Calu3 (cell line): ENCODE data around the gene BBX. TPM values are rescaled to one million over a fixed set of nuclear protein-coding genes. Genes with fewer than 3 reads are reported as not detected.

Experiments
- BruUV-seq: library from RNA; stranded (reverse); fragments of 400-500 nt; replicated peaks from 2 replicates; lab custom pipeline; 2021; lab: Mats Ljungman, UMichigan
- CTCF ChIA-PET: fragments of 300-600 bp; sonication (Branson Sonifier 250); formaldehyde crosslinking; loops from one replicate; lab custom pipeline; 2022; ENCODE audit warnings: antibody characterized with exemption; lab: Charles Lee
- DNase-seq: peaks from one replicate; pipeline ENCODE4 v3.0.0; 2022
- H3K27ac Mint-ChIP-seq: one replicate; pipeline ENCODE4 v1.8.0; 2022; ENCODE audit warnings: mixed read lengths; ENCODE audit not compliant: unreplicated experiment
- H3K27me3 Mint-ChIP-seq: one replicate; pipeline ENCODE4 v1.8.0; 2022; ENCODE audit warnings: mixed read lengths; ENCODE audit not compliant: unreplicated experiment
- H3K36me3 Mint-ChIP-seq: one replicate; pipeline ENCODE4 v1.8.0; 2022; ENCODE audit warnings: mild to moderate bottlenecking, moderate library complexity, mixed read lengths; ENCODE audit not compliant: insufficient read depth, unreplicated experiment
- H3K4me1 Mint-ChIP-seq: one replicate; pipeline ENCODE4 v1.8.0; 2022; ENCODE audit warnings: mild to moderate bottlenecking, low read depth, mixed read lengths; ENCODE audit not compliant: unreplicated experiment
- H3K4me3 Mint-ChIP-seq: one replicate; pipeline ENCODE4 v1.8.0; 2022; ENCODE audit warnings: mild to moderate bottlenecking, low read depth, moderate library complexity, mixed read lengths; ENCODE audit not compliant: unreplicated experiment
- H3K9me3 Mint-ChIP-seq: one replicate; pipeline ENCODE4 v1.8.0; 2022; ENCODE audit warnings: low read depth, mixed read lengths; ENCODE audit not compliant: unreplicated experiment
- intact Hi-C: fragments of 100-400 bp; cut with micrococcal nuclease; formaldehyde crosslinking; loops from one replicate; pipeline ENCODE4 v1.10.0; 2022; ENCODE audit not compliant: unreplicated experiment
- total RNA-seq: library from RNA; stranded (reverse); gene quantifications from 2 replicates; pipeline ENCODE4 v1.2.3, GENCODE V29; 2022
- TF ChIP-seq, protein P1 (sequence below): fragments of 200-600 bp; IDR thresholded peaks from one replicate; pipeline ENCODE4 v1.8.0; 2022; ENCODE audit warnings: antibody characterized with exemption; ENCODE audit not compliant: unreplicated experiment

Gene BBX
- total RNA-seq, 1 experiment from 2014 or later: 66.9 TPM

DNA sequence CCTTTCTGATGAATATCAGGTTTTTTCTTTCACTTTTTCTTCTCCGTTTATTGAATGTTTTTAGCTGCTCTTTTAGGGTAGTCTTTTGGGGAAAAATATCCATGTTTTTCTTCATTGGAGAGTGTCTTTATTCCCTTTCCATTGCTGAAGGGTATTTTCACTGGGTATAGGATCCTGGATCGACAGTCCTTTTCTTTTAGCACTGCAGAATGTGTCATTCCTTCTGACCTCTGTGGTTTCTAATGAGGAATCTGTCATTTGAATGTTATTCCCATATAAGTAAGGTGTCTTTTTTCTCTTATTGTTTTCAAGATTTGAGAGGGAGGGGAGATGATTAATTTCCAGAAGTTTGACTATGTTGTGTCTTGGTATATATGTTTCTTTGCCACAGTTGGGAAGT lies 96.8 kb downstream of the BBX start:
- DNase-seq: no peak

DNA sequence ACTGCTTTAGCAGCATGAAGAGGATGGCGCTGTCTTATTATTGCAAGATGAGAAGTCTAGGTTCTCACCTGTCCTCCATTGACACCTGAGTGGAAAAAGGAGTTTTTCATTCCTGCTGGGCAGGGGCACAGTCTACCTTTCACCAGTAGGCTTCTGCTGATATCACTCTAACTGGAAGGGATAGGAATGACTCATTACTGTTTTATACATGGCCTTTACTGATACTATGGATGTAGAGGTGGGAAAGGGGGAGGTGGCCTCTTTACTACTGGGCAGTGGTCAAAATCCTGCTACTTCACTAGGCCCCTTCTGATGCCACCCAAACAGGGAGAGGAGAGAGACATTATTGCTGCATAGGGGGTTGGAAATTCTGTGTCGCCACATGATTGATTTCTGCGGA lies 97.8 kb downstream of the BBX start:
- Mint-ChIP-seq H3K27ac (no peak overlapping the region), H3K36me3 (no peaks in the 10 kb centered on the region), H3K27me3 (no peaks in the 10 kb centered on the region), H3K4me3 (no peak overlapping the region), H3K4me1 (peaks cover 9% of the 10 kb centered on the region), H3K9me3 (no peaks in the 10 kb centered on the region)
- CTCF ChIA-PET: no interaction called here
- no TSS peak for BruUV-seq
- DNase-seq: no peak
- TF ChIP-seq, protein P1, sequence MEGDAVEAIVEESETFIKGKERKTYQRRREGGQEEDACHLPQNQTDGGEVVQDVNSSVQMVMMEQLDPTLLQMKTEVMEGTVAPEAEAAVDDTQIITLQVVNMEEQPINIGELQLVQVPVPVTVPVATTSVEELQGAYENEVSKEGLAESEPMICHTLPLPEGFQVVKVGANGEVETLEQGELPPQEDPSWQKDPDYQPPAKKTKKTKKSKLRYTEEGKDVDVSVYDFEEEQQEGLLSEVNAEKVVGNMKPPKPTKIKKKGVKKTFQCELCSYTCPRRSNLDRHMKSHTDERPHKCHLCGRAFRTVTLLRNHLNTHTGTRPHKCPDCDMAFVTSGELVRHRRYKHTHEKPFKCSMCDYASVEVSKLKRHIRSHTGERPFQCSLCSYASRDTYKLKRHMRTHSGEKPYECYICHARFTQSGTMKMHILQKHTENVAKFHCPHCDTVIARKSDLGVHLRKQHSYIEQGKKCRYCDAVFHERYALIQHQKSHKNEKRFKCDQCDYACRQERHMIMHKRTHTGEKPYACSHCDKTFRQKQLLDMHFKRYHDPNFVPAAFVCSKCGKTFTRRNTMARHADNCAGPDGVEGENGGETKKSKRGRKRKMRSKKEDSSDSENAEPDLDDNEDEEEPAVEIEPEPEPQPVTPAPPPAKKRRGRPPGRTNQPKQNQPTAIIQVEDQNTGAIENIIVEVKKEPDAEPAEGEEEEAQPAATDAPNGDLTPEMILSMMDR: no peak
- intact Hi-C loops: no loop called here

More for the DNA sequence above, 96.8 kb downstream of the BBX start:
- intact Hi-C loops: no loop called here
- H3K36me3 Mint-ChIP-seq: no peaks in the 10 kb centered on the region
- H3K27me3 Mint-ChIP-seq: no peaks in the 10 kb centered on the region
- H3K4me3 Mint-ChIP-seq: no peak overlapping the region
- H3K4me1 Mint-ChIP-seq: peaks cover 9% of the 10 kb centered on the region
- BruUV-seq: no TSS peak
- TF ChIP-seq, protein P1: no peak
- CTCF ChIA-PET: no interaction called here
- no peaks in the 10 kb centered on the region for H3K9me3 Mint-ChIP-seq
- H3K27ac Mint-ChIP-seq: no peak overlapping the region

DNA sequence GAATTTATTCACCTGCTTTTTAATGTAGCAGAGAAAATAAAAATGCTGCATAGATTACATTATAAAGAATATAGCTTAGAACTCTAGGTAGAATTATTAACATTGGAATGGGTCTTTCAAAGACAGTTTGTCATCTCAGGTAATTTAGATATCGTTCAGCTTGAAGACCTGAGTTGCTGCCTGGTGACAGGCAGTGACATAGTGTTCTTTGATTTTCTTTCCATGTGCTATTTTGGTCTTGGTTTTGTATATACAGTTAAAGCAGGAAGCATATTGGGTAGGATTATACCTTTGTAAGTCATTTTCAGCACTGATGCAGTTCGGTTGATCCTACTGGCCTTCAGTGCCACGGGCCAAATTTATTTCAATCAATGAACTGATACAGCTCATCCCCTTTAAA lies 98.7 kb downstream of the BBX start:
- BruUV-seq: no TSS peak
- Mint-ChIP-seq H3K27ac (no peak overlapping the region), H3K27me3 (no peaks in the 10 kb centered on the region), H3K4me3 (no peak overlapping the region), H3K4me1 (peaks cover 9% of the 10 kb centered on the region), H3K36me3 (no peaks in the 10 kb centered on the region), H3K9me3 (no peaks in the 10 kb centered on the region)
- intact Hi-C loops: no loop called here
- DNase-seq: no peak
- CTCF ChIA-PET: no interaction called here
- TF ChIP-seq, protein P1: no peak

DNA sequence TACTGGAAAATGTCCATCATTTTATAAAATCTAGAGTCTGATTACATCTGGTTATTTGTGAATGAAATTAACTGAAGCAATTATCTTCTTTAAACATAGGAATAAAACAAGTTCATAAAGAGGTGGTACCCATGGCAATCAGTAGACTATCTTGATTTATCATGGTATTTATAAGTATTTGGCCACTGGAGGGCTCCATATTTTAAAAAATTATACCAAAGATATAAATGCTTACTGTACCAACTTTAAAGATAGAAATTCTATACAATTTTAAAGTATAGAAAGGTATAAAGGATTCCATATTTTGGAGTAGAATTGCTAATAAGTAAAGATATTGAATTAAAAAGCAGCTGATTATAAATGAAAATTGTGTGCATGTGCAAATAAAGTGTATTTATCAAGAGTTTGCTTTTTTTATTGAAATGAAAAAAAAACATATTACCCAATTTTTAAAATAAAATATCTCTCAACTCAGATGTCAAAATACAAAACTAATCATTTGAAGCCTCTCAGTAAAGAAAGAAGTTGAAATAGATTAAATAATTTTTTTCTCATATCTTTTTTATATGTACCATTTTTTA lies 105.3 kb downstream of the BBX start:
- Mint-ChIP-seq H3K27ac (no peak overlapping the region), H3K36me3 (no peaks in the 10 kb centered on the region), H3K27me3 (no peaks in the 10 kb centered on the region), H3K9me3 (no peaks in the 10 kb centered on the region), H3K4me3 (no peak overlapping the region), H3K4me1 (no peaks in the 10 kb centered on the region)
- TF ChIP-seq, protein P1: no peak
- CTCF ChIA-PET: no interaction called here
- no peak for DNase-seq
- intact Hi-C loops: loop anchor here (5.0 kb wide), 1 partner anchor 41 kb away; no protein-coding TSS in a partner anchor
- no TSS peak for BruUV-seq
